MV-4-11 (cell line): Measurements from ENCODE around the gene LYPD4.
A peak's percentile ranks its signal among the peaks of the same experiment; 100 is the strongest.
"Not testable (repeated sequence)": the region's sequence is repeated elsewhere in the genome, so short reads cannot be mapped to it uniquely, and the experiment has no call there.

Experiments used
- DNase-seq: peaks from one replicate; lab custom pipeline; 2025; lab: John Stamatoyannopoulos, UW

Gene LYPD4

DNA sequence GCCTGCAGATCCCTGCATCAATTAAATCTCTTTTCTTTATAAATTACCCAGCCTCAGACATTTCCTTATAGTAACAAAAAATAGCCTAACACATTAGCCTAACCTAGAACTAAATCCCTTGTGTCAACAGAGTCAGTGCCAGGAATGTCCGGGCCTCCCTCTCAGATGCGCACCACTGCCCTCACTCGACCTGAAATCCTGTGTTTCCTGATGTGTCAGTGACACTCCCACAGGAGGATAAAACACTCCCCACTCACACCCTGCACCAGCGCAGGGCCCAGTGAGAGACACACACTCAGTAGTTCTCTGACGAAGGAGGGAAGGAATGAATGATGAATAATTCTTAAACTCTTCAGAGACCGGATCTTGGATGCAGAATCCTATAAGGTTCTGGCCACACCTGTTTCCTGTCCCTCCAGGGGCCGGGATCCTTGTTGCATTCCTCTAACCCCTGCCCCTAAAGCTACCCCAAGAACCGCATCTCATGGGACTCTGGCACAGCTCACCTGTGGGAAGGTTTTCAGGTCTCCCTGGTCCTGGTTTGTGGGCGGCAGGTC, 45.0 kb downstream of the LYPD4 start:
- no peak for DNase-seq

DNA sequence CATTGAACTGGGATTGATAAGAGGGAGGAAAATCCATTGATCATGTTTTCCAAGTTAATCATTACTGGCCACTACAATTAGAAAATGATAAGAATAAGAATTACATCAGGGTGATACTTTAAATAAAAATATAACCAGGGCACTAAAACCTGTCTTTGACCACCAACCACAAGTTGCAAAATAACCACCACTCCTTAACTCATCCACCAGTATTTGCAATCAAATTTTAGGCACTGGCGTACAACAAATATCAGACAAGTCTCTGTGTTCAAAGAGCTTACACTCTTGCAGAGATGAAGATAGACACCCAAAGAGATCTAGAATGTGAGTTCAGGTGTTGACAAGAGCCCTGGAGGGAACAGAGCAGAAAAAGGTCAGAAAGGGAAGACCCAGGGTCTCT, 47.6 kb downstream of the LYPD4 start:
- peak; percentile 64 for DNase-seq

DNA sequence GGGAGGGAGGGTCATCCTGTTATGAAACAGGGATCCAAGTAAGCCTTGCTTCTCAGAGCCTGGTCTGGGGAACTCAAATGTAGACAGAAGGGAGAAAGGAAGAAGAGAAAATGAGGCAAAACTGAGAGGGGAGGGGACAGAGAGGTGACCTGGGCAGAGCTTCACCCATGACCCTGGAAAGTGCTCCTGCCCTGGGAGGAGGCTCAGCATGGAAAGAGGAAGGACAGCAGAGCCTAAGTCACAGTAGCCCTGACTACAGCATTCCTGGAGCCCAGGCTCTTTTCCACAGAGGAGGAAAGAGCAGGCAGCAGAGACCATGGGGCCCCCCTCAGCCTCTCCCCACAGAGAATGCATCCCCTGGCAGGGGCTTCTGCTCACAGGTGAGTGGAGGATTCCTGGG, 48.1 kb downstream of the LYPD4 start, which contains the start of gene CEACAM3:
CEACAM3 (plus strand) TSS at position 226 of the 400 bp plus-strand sequence; CDS start at position 317, 91 bp downstream.
- no peak for DNase-seq

DNA sequence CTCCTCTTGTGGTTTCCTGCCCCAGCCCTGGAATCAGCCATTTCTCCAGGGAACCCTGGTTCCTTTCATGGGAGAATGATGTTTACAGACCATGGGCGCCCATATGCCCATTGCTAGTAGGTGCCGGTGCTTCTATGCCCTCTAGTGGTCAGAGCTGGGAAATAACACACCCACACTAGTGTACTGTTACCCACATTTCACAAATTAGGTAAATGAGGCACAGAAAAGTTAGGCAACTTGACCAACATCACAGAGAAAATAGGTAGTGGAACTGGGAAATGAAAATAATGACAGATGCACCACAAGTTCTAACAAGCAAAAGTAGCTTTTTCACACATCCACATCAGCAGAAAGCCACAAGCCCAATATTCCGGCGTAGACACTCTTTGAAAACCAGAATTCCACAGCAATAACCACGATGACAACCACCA, 49.4 kb downstream of the LYPD4 start:
- DNase-seq = peak; percentile 98

DNA sequence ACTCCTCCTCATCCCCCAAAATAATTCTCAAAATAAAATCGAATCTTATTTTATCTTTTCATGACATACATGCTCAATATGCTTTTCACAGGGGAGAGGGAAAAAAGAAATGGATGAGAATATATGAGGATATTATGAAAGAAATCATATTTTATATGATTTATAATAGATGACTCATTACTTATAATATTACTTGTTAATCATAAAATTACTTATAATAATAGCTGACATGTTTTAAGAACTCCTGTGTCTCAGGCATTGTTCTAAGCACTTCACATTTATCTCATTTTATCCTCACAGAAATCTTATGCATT, 51.1 kb downstream of the LYPD4 start:
- no peak for DNase-seq

DNA sequence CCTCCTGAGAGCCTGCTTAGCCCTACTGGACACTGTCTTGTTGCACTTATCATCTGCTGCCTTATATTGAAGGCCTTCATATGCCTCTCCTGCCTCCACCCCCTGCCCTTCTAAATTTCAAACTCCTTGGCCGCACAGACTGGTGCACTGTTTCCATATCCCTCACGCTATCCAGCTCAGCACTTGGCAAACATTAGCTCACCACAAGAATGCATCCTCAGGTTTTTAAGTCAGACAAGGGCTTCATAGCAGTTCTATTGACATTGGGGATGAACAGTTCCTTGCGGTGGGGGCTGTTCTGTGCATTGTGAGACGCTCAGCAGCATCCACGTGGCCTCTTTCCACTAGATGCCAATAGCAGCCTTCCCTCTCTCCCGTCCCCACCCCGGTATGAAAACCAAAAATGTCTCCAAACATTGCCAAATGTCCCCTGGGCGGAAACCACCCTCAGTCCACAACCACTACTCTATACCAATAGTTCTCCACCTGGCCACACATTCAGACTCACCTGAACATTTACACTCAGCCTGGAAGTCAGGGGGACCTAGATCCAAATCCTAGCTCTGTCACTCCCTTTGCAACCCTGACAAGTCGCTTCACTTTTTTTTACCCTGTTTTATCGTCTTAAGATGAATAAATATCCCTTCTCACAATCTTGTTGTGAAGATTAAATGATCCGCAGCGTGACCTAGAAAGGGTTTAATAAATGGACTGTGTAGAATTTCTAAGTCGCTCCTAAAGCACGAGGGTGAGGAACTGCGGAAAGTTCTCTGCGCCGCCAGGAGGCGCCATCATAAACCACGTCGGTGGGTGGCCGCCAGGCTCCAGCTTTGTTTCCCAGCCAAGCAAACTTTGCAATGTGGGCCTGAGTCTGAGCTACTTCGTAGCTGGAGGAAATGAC, 51.7 kb downstream of the LYPD4 start:
- DNase-seq = peak; percentile 72

DNA sequence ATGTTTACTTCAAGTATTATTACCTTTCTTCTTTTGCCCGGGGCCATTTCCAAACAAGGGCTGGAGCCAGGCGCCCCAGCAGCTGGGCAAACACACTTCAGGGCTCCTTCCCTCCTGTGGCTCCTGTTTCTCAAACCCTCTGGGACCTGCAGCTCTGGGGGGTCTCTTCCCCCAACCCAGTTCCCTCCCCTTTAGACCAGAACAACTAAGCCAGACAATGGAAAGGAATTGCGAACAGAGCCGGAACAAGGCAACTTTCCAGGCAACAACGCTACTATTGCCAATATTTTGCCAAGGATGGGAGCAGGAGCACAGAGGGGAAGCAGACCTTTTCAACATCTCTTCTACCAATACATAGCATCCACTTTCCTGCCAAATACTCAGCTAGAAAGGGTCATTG, 55.4 kb downstream of the LYPD4 start:
- not testable (repeated sequence) for DNase-seq

DNA sequence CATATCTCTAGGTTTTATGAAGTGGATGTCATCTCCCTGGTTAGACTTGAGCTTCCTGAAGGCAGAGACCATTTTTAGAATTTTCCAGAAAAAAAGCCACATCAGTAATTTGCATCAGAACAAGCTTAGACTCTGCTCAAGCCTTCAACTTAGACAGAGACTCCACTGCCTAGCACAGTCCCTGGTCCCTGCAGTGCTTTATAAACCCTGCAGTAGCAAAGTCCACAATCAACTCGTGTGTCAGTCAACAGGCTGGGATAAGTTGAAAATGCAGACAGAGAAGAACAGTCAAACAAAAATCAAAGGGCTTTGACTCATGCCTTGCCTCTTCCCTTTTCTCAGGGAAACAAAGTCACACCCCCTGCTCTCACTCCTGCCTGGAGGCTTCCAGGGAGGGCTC, 56.0 kb downstream of the LYPD4 start:
- not testable (repeated sequence) for DNase-seq
